ENCODE data around the gene TAC3. TPM values are rescaled to one million over a fixed set of nuclear protein-coding genes. Genes with fewer than 3 reads are reported as not detected.

The TAC3 gene
- total RNA-seq, 1 experiment from 2014 or later, result 6.2 TPM

- no peaks in the 10 kb centered on the region for H3K4me1 Mint-ChIP-seq
- Histone ChIP-seq H3K4me1 (ENCODE audit: insufficient read depth, low read length) (no peaks in the 10 kb centered on the region), H3K79me1 (ENCODE audit: insufficient read depth, low read depth, low read length, poor library complexity, severe bottlenecking) (no peaks in the 10 kb centered on the region), H4K91ac (ENCODE audit: insufficient read length, low read depth, low read length) (no peak overlapping the region), H3T11ph (ENCODE audit: low read length) (no peak overlapping the region), H3K27ac (ENCODE audit: insufficient read length, low read depth, low read length) (no peak overlapping the region), H3K23me2 (ENCODE audit: insufficient read length, low read depth, low read length, poor library complexity, severe bottlenecking) (no peaks in the 10 kb centered on the region), H2BK5ac (ENCODE audit: insufficient read length, low read length) (no peak overlapping the region), H4K5ac (ENCODE audit: insufficient read length, low read depth, low read length) (no peak overlapping the region), H3K9ac (ENCODE audit: extremely low read depth, insufficient read length, low read length) (no peak overlapping the region), H2BK15ac (ENCODE audit: low read depth, low read length) (no peak overlapping the region), H2BK120ac (ENCODE audit: low read depth, low read length, poor library complexity, severe bottlenecking) (no peak overlapping the region), H3K56ac (ENCODE audit: insufficient read length, low read depth, low read length) (no peak overlapping the region), H3K4ac (ENCODE audit: low read depth, low read length) (no peak overlapping the region), H2AK5ac (ENCODE audit: insufficient read length, low read length) (no peak overlapping the region), H4K20me1 (ENCODE audit: control insufficient read depth, insufficient read depth, insufficient read length) (no peaks in the 10 kb centered on the region), H3K14ac (ENCODE audit: insufficient read depth, low read length) (no peak overlapping the region; the same call in 1 of the 2 replicates), H3K23ac (ENCODE audit: insufficient read length, low read depth, low read length) (no peak overlapping the region), H2BK12ac (ENCODE audit: insufficient read length, low read depth, low read length) (no peak overlapping the region), H2BK20ac (ENCODE audit: low read depth, low read length, poor library complexity, severe bottlenecking) (no peak overlapping the region), H4K8ac (replicated peaks; ENCODE audit: insufficient read length, low read depth, low read length) (no peak overlapping the region), H3K79me2 (ENCODE audit: insufficient read depth, low read length) (no peaks in the 10 kb centered on the region), H3K9me3 (ENCODE audit: control insufficient read depth, low read depth, low read length) (no peaks in the 10 kb centered on the region), H2AFZ (ENCODE audit: low read length) (no peak overlapping the region), H3K27me3 (ENCODE audit: insufficient read depth, low read length) (no peaks in the 10 kb centered on the region), H3K4me2 (ENCODE audit: insufficient read depth, insufficient read length, low read length) (no peak overlapping the region), H3K18ac (ENCODE audit: insufficient read length, low read depth, low read length) (no peak overlapping the region)
- peaks cover 3 to 4% of the 10 kb centered on the region in 2 experiments; a peak in 3 of 5 replicates for H3K9me3 Mint-ChIP-seq
- H3K27me3 Mint-ChIP-seq (ENCODE audit: low read depth), result no peaks in the 10 kb centered on the region; the same call in 1 of the 2 replicates
- H3K27ac Mint-ChIP-seq, result 0 out of 7 replicates have a peak overlapping the region, but pooled peaks of 1 of the 3 experiments have one; percentile 33
- no peak overlapping the region for H3K4me3 Mint-ChIP-seq
- no CpG with 5 or more reads among the region's 3 CpGs for WGBS (ENCODE audit: extremely low coverage, insufficient read length, low lambda C conversion rate)
- peaks cover 0 to 4% (median 0%) of the 10 kb centered on the region in 3 experiments; a peak in 2 of 7 replicates for H3K36me3 Mint-ChIP-seq (ENCODE audit: insufficient read depth in 1 of 3, low read depth in 3 of 3)
- no peak for DNase-seq
- TF ChIP-seq CTCF (conservative IDR thresholded peaks at IDR 0.05), result no peak
These were observed 36.7 kb downstream of the TAC3 start for GRCh38 chr12:56979628-56980027.

All from H9 (cell line).